Loucy (cell line): ENCODE data around the gene FDX1.

Experiments
- H2AFZ ChIP-seq: fragments of 200-600 bp; sonication (generic); 2 replicates; pipeline ENCODE4 v1.6.0; 2016; ENCODE audit warnings: antibody characterized with exemption, mild to moderate bottlenecking, low read length, moderate library complexity
- H3F3A ChIP-seq: fragments of 200-600 bp; 2 replicates; pipeline ENCODE4 v1.6.0; 2016; ENCODE audit warnings: antibody characterized with exemption, low read depth, mild to moderate bottlenecking
- H3K27me3 ChIP-seq: fragments of 200-600 bp; sonication (generic); 2 replicates; pipeline ENCODE4 v1.6.1; 2014; ENCODE audit warnings: low read length, mild to moderate bottlenecking; ENCODE audit not compliant: insufficient read depth, poor library complexity, severe bottlenecking
- H3K36me3 ChIP-seq: fragments of 200-600 bp; sonication (generic); 2 replicates; pipeline ENCODE4 v1.6.1; 2016; ENCODE audit warnings: low read length; ENCODE audit not compliant: insufficient read depth
- H3K4me1 ChIP-seq: fragments of 200-600 bp; sonication (generic); 2 replicates; pipeline ENCODE4 v1.5.1; 2014; ENCODE audit warnings: low read length, mild to moderate bottlenecking; ENCODE audit not compliant: insufficient read depth, poor library complexity, severe bottlenecking
- H3K4me2 ChIP-seq: fragments of 200-600 bp; sonication (generic); 2 replicates; pipeline ENCODE4 v1.6.0; 2014; ENCODE audit warnings: antibody characterized with exemption, low read length, low read depth, mild to moderate bottlenecking; ENCODE audit not compliant: poor library complexity, severe bottlenecking
- H3K4me3 ChIP-seq: fragments of 200-600 bp; sonication (generic); 2 replicates; pipeline ENCODE4 v1.5.1; 2014; ENCODE audit warnings: low read length, mild to moderate bottlenecking, mixed read lengths; ENCODE audit not compliant: poor library complexity, severe bottlenecking
- H3K79me2 ChIP-seq: fragments of 200-600 bp; sonication (generic); 2 replicates; pipeline ENCODE4 v1.6.1; 2014; ENCODE audit warnings: low read length; ENCODE audit not compliant: insufficient read depth
- H3K9ac ChIP-seq: fragments of 200-600 bp; sonication (generic); 2 replicates; pipeline ENCODE4 v1.6.0; 2014; ENCODE audit warnings: mild to moderate bottlenecking, low read depth, low read length, moderate library complexity; ENCODE audit not compliant: poor library complexity, severe bottlenecking
- H3K9me2 ChIP-seq: fragments of 200-600 bp; sonication (generic); replicated peaks from 2 replicates; pipeline ENCODE4 v1.6.1; 2016; ENCODE audit warnings: low read depth, low read length, mixed read lengths
- H3K9me3 ChIP-seq: fragments of 200-600 bp; sonication (generic); 2 replicates; pipeline ENCODE4 v1.6.1; 2014; ENCODE audit warnings: mild to moderate bottlenecking, antibody characterized with exemption, low read length, low read depth; ENCODE audit not compliant: insufficient read depth
- H4K20me1 ChIP-seq: fragments of 200-600 bp; sonication (generic); 2 replicates; pipeline ENCODE4 v1.6.0; 2014; ENCODE audit warnings: antibody characterized with exemption, low read length, mild to moderate bottlenecking; ENCODE audit not compliant: insufficient read depth, poor library complexity, severe bottlenecking
- CTCF ChIP-seq: fragments of 200-600 bp; sonication (generic); conservative IDR thresholded peaks from 2 replicates; pipeline ENCODE4 v1.5.1; 2014; ENCODE audit warnings: mild to moderate bottlenecking, antibody characterized with exemption, low read length
- EZH2phosphoT487 ChIP-seq: fragments of 200-600 bp; IDR thresholded peaks from 2 replicates; pipeline ENCODE4 v1.6.1; 2018; ENCODE audit warnings: antibody characterized with exemption, mild to moderate bottlenecking, moderate library complexity, borderline replicate concordance

FDX1 gene

GRCh38 chr11:110492321-110492685 lies 62.6 kb downstream of the FDX1 start:
- H3K9ac ChIP-seq, result no peak overlapping the region
- no peaks in the 10 kb centered on the region for H3K36me3 ChIP-seq
- no peaks in the 10 kb centered on the region for H3K4me1 ChIP-seq
- no peak for TF ChIP-seq EZH2phosphoT487
- no peak for TF ChIP-seq CTCF
- H3K9me2 ChIP-seq, result no peaks in the 10 kb centered on the region
- H4K20me1 ChIP-seq, result no peaks in the 10 kb centered on the region
- H3K27me3 ChIP-seq, result no peaks in the 10 kb centered on the region
- H3K4me2 ChIP-seq, result no peak overlapping the region
- no peaks in the 10 kb centered on the region for H3K79me2 ChIP-seq
- H3K4me3 ChIP-seq, result no peak overlapping the region
- H3K9me3 ChIP-seq, result no peaks in the 10 kb centered on the region
- H2AFZ ChIP-seq, result no peak overlapping the region
- no peaks in the 10 kb centered on the region for H3F3A ChIP-seq

- Histone ChIP-seq H4K20me1 (no peaks in the 10 kb centered on the region), H3K27me3 (no peaks in the 10 kb centered on the region), H3K9ac (no peak overlapping the region), H3K4me3 (no peak overlapping the region), H3K36me3 (no peaks in the 10 kb centered on the region), H3K9me3 (no peaks in the 10 kb centered on the region), H3K4me1 (no peaks in the 10 kb centered on the region), H2AFZ (no peak overlapping the region), H3K79me2 (no peaks in the 10 kb centered on the region), H3K9me2 (no peaks in the 10 kb centered on the region), H3K4me2 (no peak overlapping the region), H3F3A (no peaks in the 10 kb centered on the region)
- TF ChIP-seq EZH2phosphoT487, result no peak
- no peak for TF ChIP-seq CTCF
Measured at GRCh38 chr11:110493346-110493745, 63.6 kb downstream of the FDX1 start.

GRCh38 chr11:110497231-110497978 lies 67.7 kb downstream of the FDX1 start:
- no peaks in the 10 kb centered on the region for H3K4me1 ChIP-seq
- H3K4me3 ChIP-seq, result no peak overlapping the region
- TF ChIP-seq CTCF (no peak), EZH2phosphoT487 (no peak)
- H3K4me2 ChIP-seq, result no peak overlapping the region
- H2AFZ ChIP-seq, result no peak overlapping the region
- H3K36me3 ChIP-seq, result no peaks in the 10 kb centered on the region
- H4K20me1 ChIP-seq, result no peaks in the 10 kb centered on the region
- H3K27me3 ChIP-seq, result no peaks in the 10 kb centered on the region
- no peaks in the 10 kb centered on the region for H3K9me2 ChIP-seq
- no peaks in the 10 kb centered on the region for H3K9me3 ChIP-seq
- no peaks in the 10 kb centered on the region for H3K79me2 ChIP-seq
- no peaks in the 10 kb centered on the region for H3F3A ChIP-seq
- no peak overlapping the region for H3K9ac ChIP-seq
